ENCODE results near the gene STUM.

Gene STUM

DNA sequence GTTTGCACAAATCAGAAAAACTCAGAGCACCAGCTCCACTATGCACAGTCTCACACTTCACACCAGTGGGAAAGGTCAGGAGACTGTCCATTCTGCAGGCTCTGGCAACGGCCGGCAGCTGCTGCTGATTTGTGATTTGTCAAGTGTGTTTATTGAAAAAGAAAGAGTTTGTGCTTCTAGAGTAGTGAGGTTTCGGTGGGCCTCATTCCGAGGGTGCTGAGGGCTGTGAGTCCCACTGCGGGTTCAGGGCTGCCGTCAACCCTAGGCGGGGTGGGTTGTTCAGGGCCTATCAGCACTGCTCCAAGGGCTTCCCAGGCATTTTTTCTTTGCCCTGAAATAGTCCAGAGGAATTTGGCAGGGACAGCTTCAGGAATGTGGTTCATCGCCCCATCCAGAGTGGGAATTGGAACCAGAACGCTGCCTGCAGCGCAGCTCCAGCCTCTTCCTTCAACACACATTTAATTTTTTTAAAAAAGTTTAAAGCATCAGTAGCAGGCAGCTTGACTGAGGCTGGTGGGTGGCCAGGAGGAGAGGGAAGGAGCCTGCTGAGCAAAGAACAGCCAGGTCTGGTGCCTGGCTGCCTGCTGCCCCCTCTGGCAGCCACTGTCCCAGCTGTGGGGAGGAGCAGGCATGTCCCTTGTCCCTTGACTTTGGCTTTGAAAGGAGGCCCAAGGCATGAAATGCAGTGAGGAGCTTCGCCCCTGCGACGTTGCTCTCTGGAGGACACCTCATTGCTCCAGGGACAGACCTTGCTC is 19.7 kb downstream of the STUM start:
- no peak overlapping the region for H3K4me3 ChIP-seq (replicated peaks; ENCODE audit: low read depth, low read length)
- no peak for DNase-seq (ENCODE audit: extremely low read depth, low read depth)
- TF ChIP-seq, protein P1, sequence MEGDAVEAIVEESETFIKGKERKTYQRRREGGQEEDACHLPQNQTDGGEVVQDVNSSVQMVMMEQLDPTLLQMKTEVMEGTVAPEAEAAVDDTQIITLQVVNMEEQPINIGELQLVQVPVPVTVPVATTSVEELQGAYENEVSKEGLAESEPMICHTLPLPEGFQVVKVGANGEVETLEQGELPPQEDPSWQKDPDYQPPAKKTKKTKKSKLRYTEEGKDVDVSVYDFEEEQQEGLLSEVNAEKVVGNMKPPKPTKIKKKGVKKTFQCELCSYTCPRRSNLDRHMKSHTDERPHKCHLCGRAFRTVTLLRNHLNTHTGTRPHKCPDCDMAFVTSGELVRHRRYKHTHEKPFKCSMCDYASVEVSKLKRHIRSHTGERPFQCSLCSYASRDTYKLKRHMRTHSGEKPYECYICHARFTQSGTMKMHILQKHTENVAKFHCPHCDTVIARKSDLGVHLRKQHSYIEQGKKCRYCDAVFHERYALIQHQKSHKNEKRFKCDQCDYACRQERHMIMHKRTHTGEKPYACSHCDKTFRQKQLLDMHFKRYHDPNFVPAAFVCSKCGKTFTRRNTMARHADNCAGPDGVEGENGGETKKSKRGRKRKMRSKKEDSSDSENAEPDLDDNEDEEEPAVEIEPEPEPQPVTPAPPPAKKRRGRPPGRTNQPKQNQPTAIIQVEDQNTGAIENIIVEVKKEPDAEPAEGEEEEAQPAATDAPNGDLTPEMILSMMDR (IDR thresholded peaks at IDR 0.05; ENCODE audit: low read depth, low read length, missing control alignments), result peak; percentile 47

DNA sequence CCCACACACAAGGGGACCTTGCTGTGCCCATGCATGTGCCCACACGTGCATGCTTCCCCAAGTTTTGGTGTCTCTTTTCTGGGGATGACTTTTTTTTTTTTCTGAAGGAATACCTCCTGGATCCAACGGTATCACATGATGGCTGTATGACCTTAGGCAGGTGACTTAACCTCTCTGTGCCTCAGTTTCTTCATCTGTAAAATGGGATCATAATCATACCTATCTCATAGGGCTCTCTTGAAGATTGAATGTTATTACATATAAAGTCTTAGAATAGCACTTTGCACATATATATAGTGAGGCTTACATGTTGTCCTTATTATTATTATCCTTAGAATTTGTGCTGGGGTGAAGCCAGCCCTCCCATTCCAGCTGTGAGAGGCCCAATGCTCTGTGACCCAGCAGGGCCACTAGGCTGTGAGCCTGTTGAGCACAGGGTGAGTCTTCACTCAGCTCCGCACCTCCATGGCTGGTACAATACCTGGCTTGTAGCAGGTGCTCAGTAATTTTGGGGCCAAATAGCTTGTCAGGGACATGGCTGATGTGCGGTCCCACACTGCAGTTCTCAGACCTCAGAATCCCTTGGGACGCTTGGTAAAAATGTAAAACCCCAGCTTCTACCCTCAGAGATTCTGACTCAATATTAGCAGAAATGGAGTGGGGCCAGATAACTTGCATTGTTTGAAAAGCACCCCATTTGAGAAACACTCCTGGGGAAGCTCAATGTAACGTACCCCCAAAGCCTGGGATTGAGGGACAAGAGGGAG is 20.6 kb downstream of the STUM start:
- TF ChIP-seq, protein P1 (IDR thresholded peaks at IDR 0.05; ENCODE audit: low read depth, low read length, missing control alignments), result no peak
- no peak overlapping the region for H3K4me3 ChIP-seq (replicated peaks; ENCODE audit: low read depth, low read length)
- DNase-seq (ENCODE audit: extremely low read depth, low read depth), result no peak

- TF ChIP-seq, protein P1 (IDR thresholded peaks at IDR 0.05; ENCODE audit: low read depth, low read length, missing control alignments), result peak; percentile 44
- no peak overlapping the region for H3K4me3 ChIP-seq (replicated peaks; ENCODE audit: low read depth, low read length)
- no peak for DNase-seq (ENCODE audit: extremely low read depth, low read depth)
Measured at GRCh38 chr1:226569879-226570547, 21.4 kb downstream of the STUM start.

DNA sequence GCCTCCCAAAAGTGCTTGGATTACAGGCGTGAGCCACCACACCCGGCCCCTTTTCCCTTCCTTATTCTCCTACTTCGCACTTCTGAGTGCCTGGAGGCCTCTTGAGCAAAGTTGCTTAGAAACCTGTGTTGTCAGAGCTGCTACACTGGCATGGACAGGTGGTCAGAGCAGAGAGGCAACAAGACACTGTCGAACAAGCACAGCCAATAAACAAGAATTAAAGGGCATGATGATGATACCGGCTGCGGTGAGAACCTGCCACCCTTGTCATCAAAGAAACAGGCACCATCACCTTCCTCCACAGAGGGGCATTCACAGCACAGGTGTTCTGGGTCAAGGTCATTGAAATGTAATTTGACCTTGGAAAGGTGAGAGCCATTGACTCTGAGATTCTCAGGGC is 23.3 kb downstream of the STUM start:
- no peak for DNase-seq (ENCODE audit: extremely low read depth, low read depth)
- no peak overlapping the region for H3K4me3 ChIP-seq (replicated peaks; ENCODE audit: low read depth, low read length)
- TF ChIP-seq, protein P1 (IDR thresholded peaks at IDR 0.05; ENCODE audit: low read depth, low read length, missing control alignments), result no peak

- H3K4me3 ChIP-seq (replicated peaks; ENCODE audit: low read depth, low read length), result no peak overlapping the region
- no peak for DNase-seq (ENCODE audit: extremely low read depth, low read depth)
- TF ChIP-seq, protein P1 (IDR thresholded peaks at IDR 0.05; ENCODE audit: low read depth, low read length, missing control alignments), result no peak
Measured at GRCh38 chr1:226572325-226572726, 23.8 kb downstream of the STUM start.

GRCh38 chr1:226574044-226574443 is 25.5 kb downstream of the STUM start:
- DNase-seq (ENCODE audit: extremely low read depth, low read depth), result no peak
- TF ChIP-seq, protein P1 (IDR thresholded peaks at IDR 0.05; ENCODE audit: low read depth, low read length, missing control alignments), result no peak
- H3K4me3 ChIP-seq (replicated peaks; ENCODE audit: low read depth, low read length), result no peak overlapping the region

Data from HFF-Myc (cell line).